SK-N-SH (cell line): ENCODE results near the gene C1orf52.

ENCODE experiments used
- CTCF ChIP-seq: fragments of 200-600 bp; sonication (generic); IDR thresholded peaks from 2 replicates; pipeline ENCODE4 v1.6.1; 2017; ENCODE audit warnings: antibody characterized with exemption, mild to moderate bottlenecking, moderate library complexity
- SIN3A ChIP-seq: IDR thresholded peaks from 2 replicates; pipeline ENCODE4 v1.6.1; 2012; ENCODE audit warnings: low read depth, mild to moderate bottlenecking, low read length, moderate library complexity, borderline replicate concordance
- SMC3 ChIP-seq: IDR thresholded peaks from 2 replicates; pipeline ENCODE4 v1.6.1; 2012; ENCODE audit warnings: low read depth, low read length, improper control_type of control experiment

GRCh38 chr1:85228972-85229371 is 30.5 kb downstream of the C1orf52 start:
- TF ChIP-seq SIN3A, result no peak
- no peak for TF ChIP-seq SMC3
- no peak for TF ChIP-seq CTCF
